ENCODE data around the gene WSB1.

Gene WSB1

DNA sequence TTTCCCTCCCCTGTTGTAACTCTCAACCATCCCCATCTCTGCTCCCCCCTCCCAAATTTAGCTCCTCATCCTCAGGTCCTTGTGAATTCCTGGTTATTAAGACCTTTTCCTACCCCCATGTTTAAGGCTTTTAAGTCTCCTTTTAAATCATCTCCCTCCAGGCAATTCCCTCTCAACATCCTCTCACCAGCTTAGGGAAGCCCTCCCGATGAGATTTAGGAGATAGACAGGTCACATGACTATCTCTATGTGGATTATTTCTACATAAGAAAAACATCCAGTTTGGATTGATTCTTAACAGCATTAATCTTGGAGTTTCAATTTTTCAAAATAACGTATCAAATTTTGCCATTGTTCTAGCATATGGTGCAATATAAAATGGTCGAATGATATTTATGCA, 12.5 kb upstream of the WSB1 start:
- no peak for DNase-seq

DNA sequence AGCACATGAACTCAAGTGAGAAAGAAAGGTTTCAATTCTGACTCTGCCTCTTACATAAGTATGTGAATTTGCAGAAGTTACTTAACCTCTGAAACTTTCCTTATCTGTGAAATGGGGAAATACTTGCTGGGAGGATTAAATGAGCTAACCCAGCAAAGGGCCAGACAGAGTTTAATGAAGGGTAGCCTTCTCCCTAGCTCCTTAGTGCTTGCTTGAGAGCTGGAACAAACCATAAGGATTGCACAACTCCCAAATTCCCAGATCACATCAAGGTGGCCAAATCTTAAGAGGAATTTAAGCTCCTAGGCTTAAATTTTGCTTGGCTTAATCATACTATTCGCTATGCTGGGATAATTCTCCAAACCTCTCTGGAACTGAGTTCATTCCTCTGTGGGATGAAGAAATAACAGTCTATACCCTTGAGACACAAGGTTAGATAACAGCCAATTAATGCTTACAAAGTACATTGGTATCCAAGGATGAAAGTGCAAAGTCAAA, 11.8 kb upstream of the WSB1 start:
- DNase-seq: no peak

DNA sequence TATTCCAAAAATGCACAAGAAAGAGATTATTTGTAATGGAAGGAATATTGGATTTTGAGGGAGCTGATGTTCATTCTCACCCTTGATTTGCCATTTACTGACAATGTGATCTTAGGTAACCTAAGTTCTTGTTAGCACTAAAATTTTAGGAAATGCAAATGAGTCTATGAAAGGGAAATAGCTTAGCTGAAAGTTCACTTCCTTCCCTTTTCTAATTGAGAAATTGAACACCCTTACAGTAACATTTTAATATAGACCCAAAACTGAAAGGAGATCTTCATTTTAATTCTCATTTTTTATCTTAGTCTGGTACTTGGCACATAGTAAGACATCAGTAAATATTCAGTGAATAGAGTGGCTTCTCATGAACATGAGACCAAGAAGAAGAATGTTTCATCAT, 10.9 kb upstream of the WSB1 start:
- DNase-seq: no peak

DNA sequence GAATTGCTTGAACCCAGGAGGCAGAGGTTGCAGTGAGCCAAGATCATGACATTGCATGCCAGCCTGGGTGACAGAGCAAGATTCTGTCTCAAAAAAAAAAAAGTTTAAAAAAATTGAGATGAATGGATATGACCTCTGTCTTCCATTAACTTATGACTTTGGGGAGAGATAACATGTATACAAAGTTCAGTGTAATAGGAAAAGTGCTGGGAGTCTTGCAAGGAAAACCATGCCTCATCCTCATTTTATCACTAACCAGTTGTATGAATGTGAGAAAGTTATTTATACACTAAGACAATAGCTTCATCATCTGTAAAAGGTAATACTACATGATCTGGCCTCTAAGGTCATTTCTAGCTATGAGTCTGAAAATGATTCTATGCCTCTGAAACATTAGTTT, 10.2 kb upstream of the WSB1 start:
- DNase-seq: no peak

DNA sequence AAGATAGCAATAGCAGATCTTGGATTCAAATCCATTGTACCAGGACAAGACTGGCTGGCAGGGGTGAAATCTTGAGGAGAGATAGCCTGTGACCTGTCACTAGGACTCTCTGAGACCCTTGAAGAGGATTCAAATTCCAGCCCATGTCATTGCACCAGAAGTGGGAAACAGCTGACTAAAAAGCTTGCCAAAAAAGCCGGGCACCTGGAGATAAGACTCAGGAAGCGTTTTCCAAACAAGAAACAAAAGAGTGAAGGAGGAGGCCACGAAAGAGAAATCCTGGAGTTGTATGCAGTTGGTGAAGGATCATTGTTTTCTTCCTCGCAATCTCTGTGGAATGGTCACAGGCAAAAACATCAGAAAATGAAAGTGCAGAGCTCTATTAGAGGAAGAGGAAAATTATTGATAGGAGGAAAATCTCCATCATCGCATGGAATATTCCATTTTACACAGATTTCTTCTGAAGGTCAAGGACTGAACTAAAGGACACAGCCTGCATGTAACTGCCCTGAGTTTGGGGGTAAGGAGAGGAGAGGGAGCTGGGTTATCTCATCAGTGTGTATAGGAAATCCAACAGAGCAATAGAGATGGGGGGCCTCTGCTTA, 9.0 kb upstream of the WSB1 start:
- DNase-seq: no peak

DNA sequence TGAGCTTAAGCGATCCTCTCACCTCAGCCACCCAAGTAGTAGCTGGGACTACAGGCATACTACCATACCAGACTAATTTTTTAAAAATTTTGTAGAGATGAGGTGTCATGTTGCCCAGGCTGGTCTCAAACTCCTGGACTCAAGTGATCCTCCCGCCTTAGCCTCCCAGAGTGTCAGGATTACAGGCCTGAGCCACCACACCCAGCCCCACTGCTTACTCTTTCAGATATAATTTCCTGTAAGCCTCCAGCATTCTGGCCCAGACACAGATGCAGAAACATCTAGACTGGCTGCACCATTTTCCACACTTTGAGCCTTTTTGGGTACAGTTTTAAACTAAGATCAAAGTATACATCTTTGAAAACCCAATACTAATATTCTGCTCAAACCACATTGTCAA, 8.4 kb upstream of the WSB1 start:
- DNase-seq: no peak

DNA sequence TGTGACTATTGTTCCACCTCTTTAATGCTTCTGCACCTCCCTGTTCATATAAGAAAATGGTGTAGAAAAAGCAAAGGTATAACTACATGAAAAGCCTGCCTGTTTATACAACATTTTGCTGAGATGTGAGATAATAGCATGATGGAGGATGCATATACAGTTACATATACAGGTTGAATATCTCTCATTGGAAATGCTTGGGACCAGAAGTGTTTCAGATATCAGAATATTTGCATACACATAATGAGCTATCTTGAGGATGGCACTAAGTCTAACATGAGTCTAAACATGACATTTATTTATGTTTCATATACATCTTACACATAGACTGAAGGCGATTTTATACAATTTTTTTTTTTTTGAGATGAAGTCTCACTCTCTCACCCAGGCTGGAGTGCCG, 5.7 kb upstream of the WSB1 start:
- DNase-seq: no peak

DNA sequence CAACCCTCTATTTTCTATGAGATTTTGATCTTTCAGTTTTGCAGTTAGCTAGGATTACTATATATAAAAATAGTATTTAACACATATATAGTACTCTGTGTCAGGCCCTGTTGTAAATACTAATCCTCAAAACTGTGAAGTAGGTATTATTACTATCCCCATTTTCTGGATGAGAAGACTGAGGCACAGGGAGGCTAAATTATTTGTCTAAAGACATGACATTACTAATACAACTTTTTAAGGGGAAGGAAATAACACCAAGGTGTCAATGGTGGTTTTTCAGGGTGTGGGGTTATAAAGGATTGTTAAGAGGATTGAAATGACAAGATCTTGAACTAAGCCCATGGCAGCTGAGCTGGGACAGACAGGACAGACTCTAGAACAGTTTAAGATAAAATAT, 4.1 kb upstream of the WSB1 start:
- no peak for DNase-seq

DNA sequence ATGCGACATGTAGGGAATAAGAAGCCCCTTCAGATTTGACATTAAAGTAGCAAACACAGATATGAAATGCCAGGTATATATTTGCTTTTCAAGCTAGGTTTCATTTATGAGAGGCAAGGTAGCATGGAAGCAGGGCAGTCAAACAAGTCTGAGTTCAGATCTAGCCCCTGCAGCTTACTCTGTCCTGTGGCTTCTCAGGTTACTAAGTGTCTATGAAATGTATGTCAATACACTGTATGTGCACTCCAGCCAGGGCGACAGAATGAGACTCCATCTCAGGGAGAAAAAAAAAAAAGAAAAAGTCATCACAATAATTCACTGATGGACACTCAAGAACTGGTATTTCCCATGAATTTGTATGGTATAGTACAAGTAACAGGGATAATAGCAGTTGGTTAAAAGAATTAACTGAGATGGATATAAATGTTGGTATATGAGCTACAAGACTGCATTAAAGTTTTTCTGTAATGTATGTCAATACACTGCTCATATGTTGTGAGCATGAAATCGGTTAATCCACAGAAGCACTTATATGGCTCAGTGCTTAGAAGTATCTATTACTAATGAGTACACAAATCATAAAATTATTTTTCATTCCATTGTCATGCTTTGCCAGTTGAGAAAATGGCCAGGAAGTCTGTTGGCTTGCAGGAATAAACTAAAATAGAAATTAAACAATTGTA, 2.9 kb upstream of the WSB1 start:
- DNase-seq: no peak

DNA sequence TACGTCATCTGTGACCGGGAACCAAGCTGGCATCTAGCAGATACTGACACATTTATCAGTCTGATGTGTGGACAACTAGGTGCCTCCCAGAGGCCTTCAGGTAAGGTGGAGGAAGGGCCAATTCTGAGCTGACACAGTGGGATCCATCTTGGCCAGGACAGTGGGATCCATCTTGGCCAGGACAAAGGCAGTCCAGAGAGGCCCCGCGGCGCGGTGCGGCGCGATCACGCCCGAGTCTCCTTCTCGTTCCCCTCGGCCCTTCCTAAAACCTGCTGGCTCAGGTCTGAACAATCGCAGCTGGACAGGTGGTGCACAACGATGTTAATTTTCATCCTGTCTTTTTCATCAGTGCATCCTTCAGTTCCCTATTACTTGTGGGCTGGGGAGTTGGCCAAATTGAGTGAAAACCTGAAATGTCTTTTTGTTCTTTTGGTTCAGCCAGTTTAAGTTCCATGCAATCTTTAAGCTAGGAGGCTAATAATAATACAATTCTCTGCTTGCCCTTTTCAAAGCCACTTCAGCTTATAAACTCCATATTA, 486 bp upstream of the WSB1 start:
- DNase-seq: no peak

DNA sequence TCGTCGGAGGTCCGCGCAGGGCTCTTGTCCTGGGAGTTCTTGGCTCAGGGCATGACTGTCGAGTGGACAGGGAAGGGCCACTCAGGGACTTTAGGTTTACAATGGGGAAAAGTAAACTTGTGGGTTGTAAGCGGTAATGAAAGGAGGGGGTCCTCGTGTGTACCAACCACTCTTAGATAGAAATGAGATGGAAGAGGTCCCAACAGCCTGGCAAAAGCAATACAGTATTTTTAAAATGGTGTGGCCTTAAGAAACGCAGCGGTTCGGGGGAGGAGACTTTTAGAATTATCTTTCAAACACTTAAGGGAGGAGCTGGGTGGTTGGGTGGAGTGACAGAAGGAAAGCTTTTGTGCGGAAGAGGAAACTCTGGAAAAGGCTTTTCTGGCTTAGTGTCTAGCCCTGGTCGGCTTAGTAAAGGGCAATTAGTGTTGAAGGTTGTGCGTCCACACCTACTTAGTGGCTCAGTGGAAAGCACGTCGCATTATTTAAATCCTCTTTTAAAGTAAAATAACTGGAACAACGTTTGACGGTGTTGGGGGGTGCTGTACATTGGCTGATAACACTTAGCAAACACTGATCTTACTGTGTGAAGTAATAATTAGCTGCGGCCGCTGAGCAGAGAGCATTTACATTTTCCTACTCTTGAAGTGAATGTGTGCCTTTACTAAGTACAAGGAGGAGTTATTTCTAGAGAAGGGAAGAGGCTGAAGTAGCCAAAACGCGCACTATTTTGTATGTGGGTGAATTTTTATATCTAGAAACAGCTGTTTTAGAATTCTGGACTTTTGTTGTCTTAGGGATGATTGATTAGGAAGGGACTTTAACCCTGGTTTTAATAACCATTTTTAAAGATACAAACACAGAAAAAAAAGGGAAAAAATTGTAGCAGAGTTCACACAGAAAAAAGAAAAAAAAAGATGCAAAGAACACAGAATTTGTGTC, 1.0 kb downstream of the WSB1 start:
- no peak for DNase-seq

DNA sequence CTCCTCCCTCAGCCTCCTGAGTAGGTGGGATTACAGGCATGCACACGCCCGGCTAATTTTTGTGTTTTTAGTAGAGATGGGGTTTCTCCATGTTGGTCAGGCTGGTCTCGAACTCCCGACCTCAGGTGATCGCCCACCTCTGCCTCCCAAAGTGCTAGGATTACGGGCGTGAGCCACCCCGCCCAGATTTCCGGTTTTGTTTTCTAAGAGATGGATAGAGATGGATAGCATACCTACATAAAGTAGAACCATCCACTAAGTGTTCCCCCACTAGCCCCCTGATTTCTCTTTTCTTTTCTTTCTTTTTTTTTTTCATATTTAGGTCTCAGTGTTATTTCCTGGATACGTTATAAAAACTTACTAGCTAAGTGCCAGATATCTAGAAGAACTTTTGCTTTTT, 2.0 kb downstream of the WSB1 start:
- DNase-seq: peak; percentile 28

DNA sequence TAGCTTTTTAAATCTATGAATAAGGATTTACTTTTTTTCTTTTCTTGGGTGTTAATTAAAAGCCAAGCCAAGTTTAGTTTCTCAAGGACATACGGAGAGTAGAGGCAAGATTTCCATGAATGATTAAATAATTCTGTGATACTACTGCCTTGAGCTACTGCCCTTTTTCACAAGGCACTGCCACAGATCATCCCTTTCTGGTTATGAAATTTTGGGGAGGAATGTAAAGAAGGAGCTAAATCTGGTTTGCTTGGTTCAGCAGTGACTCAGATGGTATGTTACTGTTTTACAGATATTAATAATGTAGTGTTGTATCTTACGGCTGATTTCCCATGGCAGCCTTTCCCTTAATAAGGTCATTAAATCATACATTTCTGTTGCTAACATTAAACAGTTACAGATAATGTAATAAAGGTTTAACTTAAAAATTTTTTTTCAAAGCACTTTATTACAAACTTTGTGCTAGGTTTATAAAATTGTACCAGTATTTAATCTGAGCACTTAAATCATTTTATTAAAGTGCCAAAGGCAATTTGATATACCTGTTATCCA, 2.6 kb downstream of the WSB1 start:
- no peak for DNase-seq

DNA sequence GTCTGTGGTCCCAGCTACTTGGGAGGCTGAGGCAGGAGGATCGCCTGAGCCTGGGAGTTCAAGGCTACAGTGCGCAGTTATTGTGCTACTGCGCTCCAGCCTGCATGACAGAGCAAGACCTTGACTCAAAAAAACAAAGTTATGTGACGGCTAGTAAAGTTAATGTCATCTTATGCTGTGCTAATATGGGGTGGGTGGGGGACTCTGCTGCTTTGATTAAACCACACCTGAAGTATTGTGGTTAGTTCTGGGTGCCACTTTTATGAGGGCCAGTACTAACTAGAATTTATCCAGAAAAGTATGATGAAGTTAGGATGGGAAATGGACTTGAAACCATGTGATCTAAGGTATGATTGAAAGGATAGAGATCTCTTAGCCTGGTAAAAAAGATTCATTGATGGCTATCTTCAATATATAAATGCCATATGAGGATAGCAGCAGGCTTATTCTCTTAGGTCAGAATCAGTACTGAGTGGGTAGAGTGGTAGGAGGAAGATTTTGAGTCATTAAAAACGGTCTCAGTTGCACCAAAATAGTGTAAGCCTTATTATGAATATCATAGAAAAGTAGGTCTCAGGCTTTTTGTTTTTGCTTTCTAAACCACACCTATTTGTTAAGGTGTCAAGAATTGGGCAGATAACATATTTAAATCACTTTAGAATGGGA, 5.6 kb downstream of the WSB1 start:
- DNase-seq: no peak

DNA sequence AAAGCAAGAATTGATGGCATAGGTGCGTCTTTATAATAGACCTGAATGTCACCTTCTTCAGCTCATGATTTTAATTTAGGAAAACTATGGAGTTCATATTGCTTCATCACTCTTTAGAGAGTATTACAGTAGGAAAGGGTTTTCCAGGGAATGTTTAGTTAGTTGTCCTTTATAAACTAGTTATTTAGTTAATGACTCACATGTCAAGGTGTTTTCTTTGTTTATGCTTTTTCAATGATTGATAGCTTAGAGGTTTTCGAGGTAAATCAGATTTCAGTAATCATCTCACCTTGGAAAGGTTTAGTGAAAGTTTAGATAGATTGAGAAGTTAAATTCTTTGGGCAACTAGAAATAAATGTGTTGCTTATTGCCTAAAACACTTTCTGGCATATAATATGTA, 9.8 kb downstream of the WSB1 start:
- no peak for DNase-seq

DNA sequence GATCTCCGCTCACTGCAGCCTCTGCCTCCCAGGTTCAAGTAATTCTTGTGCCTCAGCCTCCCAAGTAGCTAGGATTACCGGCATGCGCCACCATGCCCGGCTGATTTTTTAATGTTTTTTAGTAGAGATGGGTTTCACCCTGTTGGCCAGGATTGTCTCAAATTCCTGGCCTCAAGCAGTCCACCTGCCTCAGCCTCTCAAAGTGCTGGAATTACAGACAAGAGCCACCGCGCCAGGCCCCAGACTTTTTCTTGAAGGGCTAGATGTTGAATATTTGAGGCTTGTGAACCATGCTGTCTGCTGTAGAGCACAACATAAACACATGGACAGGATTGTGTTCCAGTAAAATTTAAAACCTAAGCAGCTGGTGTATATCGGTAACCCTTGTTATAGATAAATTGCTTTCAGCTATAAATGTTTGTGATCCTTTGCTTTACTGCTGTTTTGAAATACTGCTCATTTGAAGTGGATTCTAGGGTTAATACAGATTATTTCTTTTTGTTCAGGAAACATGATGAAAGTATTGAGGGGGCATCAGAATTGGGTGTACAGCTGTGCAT, 12.4 kb downstream of the WSB1 start:
- DNase-seq: no peak

DNA sequence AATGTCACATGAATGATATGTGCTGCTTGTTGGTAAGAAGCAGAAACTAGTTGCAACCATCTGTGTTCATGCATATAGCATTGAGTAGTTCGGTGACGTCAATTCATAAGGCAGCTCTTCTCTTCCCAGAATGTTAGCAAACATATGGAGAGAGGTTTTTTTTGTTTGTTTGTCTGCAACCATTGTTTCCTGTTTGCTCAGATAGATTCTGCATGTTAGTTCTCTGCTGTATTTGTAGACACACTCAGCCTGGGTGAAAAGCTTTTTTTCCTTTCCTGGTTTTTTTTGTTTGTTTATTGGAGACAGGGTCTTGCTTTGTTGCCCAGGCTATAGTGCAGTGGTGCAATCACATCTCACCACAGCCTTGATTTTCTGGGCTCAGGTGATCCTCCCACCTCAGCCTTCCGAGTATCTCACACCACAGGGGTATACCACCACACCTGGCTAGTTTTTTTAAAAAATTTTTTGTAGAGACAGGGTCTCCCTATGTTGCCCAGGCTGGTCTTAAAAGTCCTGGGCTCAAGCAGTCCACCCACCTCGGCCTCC, 16.7 kb downstream of the WSB1 start:
- DNase-seq: no peak

DNA sequence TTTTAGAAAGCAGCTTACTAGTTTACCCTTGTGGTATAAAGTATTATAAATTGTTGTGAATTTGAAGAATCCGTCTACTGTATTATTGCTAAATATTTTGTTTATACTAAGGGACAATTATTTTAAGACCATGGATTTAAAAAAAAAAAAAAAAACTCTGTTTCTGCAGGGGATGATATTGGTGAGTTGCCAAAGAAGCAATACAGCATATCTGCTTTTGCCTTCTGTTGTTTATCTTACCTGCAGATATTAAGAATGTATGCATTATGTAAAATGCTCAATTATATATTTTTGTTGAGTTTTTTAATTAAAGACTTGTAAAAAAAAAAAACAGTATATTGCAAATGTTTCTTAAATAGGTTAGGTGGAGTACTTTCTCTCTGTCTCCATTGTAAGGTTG, 19.4 kb downstream of the WSB1 start:
- DNase-seq: no peak

DNA sequence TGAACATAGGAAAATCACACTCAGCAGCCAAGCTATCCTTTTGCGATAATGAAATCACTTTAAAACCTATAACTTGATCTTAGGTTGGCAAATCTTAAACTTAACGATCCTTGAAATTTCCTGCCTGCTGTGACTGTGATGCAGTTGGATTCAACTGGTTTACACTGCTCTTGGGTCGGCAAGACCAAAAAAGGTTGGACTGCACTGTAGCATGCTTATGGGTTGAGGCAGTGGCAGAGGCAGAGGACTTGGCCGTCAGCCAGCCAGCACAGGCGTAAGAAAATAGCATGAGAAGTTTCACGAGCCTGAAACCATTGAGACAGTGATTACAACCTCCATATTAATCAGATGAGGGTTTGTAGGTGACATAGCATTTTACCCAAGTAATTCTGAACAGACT, 21.4 kb downstream of the WSB1 start:
- DNase-seq: no peak

DNA sequence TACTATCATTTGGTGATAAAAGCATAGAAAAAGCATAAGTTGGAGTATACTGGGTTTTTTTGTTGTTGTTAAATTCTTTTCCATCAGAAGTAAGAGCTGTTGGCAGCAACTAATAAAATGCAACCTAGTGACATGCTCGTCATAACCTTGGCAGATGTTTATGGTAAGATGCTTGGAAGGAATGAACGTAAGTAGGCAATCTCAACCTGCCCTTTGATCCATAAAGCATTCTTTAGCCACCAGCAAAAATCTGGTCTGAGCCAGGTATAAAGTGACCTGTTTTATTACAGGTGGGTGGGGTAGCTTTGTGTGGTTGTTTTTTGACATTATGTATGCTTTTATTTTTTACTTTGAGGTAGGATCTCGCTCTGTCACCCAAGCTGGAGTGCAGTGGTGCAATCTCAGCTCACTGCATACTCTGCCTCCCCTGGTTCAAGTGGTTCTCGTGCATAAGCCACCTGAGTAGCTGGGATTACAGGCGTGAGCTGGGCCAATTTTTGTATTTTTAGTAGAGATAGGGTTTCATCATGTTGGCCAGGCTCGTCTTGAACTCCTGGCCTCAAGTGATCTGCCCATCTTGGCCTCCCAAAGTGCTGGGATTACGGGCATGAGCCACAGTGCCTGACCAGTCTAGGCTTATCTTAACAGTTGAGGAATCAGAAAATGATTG, 22.0 kb downstream of the WSB1 start:
- DNase-seq: no peak

DNA sequence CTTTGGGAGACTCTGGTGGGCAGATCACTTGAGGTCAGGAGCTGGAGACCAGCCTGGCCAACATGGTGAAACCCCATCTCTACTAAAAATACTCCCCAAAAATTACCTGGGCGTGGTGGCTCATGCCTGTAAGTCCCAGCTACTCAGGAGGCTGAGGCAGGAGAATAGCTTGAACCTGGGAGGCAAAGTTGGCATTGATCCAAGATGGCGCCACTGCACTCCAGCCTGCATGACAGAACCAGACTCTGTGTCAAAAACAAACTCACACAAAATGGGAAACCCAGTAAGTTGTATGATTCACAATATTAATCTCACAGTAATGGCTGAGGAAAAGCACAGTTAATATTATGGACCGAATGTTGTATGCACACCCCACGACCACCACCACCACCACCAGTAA, 24.3 kb downstream of the WSB1 start:
- DNase-seq: no peak
